ENCODE data around the gene ATP9A. TPM values are rescaled to one million over a fixed set of nuclear protein-coding genes. Genes with fewer than 3 reads are reported as not detected.

ATP9A gene
- total and polyA plus RNA-seq, 2 of the 4 experiments (the other 2 are of a cell fraction) = 10.6 to 22.4 TPM

- Histone ChIP-seq H4K20me1 (ENCODE audit: insufficient read depth, low read length) (no peaks in the 10 kb centered on the region; the same call in 1 of the 2 replicates), H3K4me2 (ENCODE audit: low read depth, low read length) (no peak overlapping the region), H3K14ac (replicated peaks; ENCODE audit: low read depth, low read length) (no peak overlapping the region), H4K91ac (ENCODE audit: insufficient read depth, low read depth, low read length) (no peak overlapping the region), H2BK120ac (ENCODE audit: low read depth, low read length) (no peak overlapping the region), H3K27me3 (ENCODE audit: control insufficient read depth, insufficient read depth, low read length) (no peaks in the 10 kb centered on the region), H2BK20ac (ENCODE audit: low read depth, low read length) (no peak overlapping the region), H2AFZ (replicated peaks; ENCODE audit: low read length, poor library complexity) (no peak overlapping the region), H4K5ac (ENCODE audit: low read depth, low read length) (no peak overlapping the region), H3K18ac (ENCODE audit: low read depth, low read length) (no peak overlapping the region), H3K27ac (ENCODE audit: insufficient read depth, low read length) (no peak overlapping the region), H3K79me1 (ENCODE audit: low read depth in 1 of 2, low read length in 2 of 2) (peaks cover 2 to 32% of the 10 kb centered on the region in 2 experiments; a peak in 2 of 4 replicates), H3K4me1 (ENCODE audit: control insufficient read depth, insufficient read depth, low read length) (peaks cover 3% of the 10 kb centered on the region; the same call in 1 of the 2 replicates), H3K4me3 (ENCODE audit: insufficient read depth, low read depth, low read length) (no peak overlapping the region), H2BK5ac (ENCODE audit: low read depth, low read length, poor library complexity, severe bottlenecking) (no peak overlapping the region), H3K23ac (ENCODE audit: low read depth, low read length) (no peak overlapping the region), H2AK5ac (ENCODE audit: low read depth, low read length) (no peak overlapping the region), H3K9ac (ENCODE audit: low read depth, low read length) (no peak overlapping the region), H3K4ac (ENCODE audit: low read depth, low read length) (no peak overlapping the region), H4K8ac (ENCODE audit: low read depth in 2 of 2, low read length in 2 of 2) (no peak overlapping the region), H2BK15ac (ENCODE audit: low read depth, low read length) (no peak overlapping the region), H2AK9ac (replicated peaks; ENCODE audit: low read depth, low read length, poor library complexity) (no peak overlapping the region), H3K36me3 (ENCODE audit: control insufficient read depth, insufficient read depth, low read length) (peaks cover 7% of the 10 kb centered on the region), H3K9me1 (ENCODE audit: insufficient read depth, low read length) (peaks cover 7% of the 10 kb centered on the region; the same call in 1 of the 2 replicates), H3K56ac (ENCODE audit: extremely low read depth, insufficient read depth, low read length) (no peak overlapping the region), H3K9me3 (ENCODE audit: control insufficient read depth, insufficient read depth, low read length) (no peaks in the 10 kb centered on the region)
- WGBS, 2 experiments (ENCODE audit: extremely low coverage in 2 of 2, insufficient read length in 1 of 2) = 100% methylated on average over 2 of the region's 4 CpGs; no CpG with 5 or more reads in 1 of the 2 experiments
- TF ChIP-seq MAZ (IDR thresholded peaks at IDR 0.05; ENCODE audit: borderline replicate concordance, low read depth, low read length) (no peak), SMC3 (IDR thresholded peaks at IDR 0.05; ENCODE audit: low read depth, low read length) (no peak), CTCF (conservative IDR thresholded peaks at IDR 0.05; ENCODE audit: low read depth, low read length) (no peak), RAD21 (IDR thresholded peaks at IDR 0.05; ENCODE audit: low read length) (no peak), CHD1 (IDR thresholded peaks at IDR 0.05; ENCODE audit: low read depth, low read length) (no peak), MXI1 (IDR thresholded peaks at IDR 0.05; ENCODE audit: borderline replicate concordance, low read depth, low read length) (no peak), RCOR1 (IDR thresholded peaks at IDR 0.05; ENCODE audit: insufficient replicate concordance, low read length) (no peak), CEBPB (IDR thresholded peaks at IDR 0.05; ENCODE audit: low read depth, low read length) (no peak), BHLHE40 (IDR thresholded peaks at IDR 0.05; ENCODE audit: low read depth, low read length) (no peak), NFE2L2 (IDR thresholded peaks at IDR 0.05; ENCODE audit: low read depth, low read length) (no peak), RFX5 (IDR thresholded peaks at IDR 0.05; ENCODE audit: low read depth, low read length) (no peak), MAFK (IDR thresholded peaks at IDR 0.05; ENCODE audit: low read depth, low read length) (no peak), ELK1 (IDR thresholded peaks at IDR 0.05; ENCODE audit: borderline replicate concordance, low read depth, low read length) (no peak), USF2 (IDR thresholded peaks at IDR 0.05; ENCODE audit: low read depth, low read length) (no peak), POLR2A (IDR thresholded peaks at IDR 0.05; ENCODE audit: low read depth, low read length) (no peak), FOS (IDR thresholded peaks at IDR 0.05; ENCODE audit: low read depth, low read length) (no peak)
- ChIA-PET CTCF (no interaction called here), POLR2A (ENCODE audit: unreplicated experiment) (no interaction called here)
- no peak for DNase-seq
- in situ Hi-C loops (cut with MboI; ENCODE audit: low sequenced_read_pairs) = no loop called here
- BruUV-seq (replicated peaks) = no TSS peak
- ATAC-seq (ENCODE audit: low read depth) = no peak
- dilution Hi-C loops (cut with HindIII; ENCODE audit: low sequenced_read_pairs, unreplicated experiment) = no loop called here
- intact Hi-C loops (cut with micrococcal nuclease) = no loop called here
Measured at GRCh38 chr20:51654060-51654459, 114.1 kb downstream of the ATP9A start.
